Lower lobe of right lung (tissue), 2 donors: ENCODE data around the gene DCANP1. TPM values are rescaled to one million over a fixed set of nuclear protein-coding genes. Genes with fewer than 3 reads are reported as not detected.

Experiments
- ATAC-seq, 2 donors: fragments of 200-7000 bp; cut with Tn5 transposase; one replicate each; pipeline ENCODE4 v1.9.1; 2020 to 2022; ENCODE audit warnings: mild to moderate bottlenecking in 2 of 2, moderate library complexity in 2 of 2
- DNase-seq: peaks from one replicate; pipeline ENCODE4 v3.0.0-alpha.2; 2020
- H3K27ac ChIP-seq: fragments of 200-600 bp; one replicate; pipeline ENCODE4 v1.8.0; 2022
- H3K27me3 ChIP-seq: fragments of 200-600 bp; one replicate; pipeline ENCODE4 v1.8.0; 2022; ENCODE audit warnings: low read depth
- H3K36me3 ChIP-seq: fragments of 200-600 bp; one replicate; pipeline ENCODE4 v1.8.0; 2022; ENCODE audit warnings: mild to moderate bottlenecking
- H3K4me1 ChIP-seq: fragments of 200-600 bp; one replicate; pipeline ENCODE4 v1.8.0; 2022
- H3K4me3 ChIP-seq: fragments of 200-600 bp; one replicate; pipeline ENCODE4 v1.8.0; 2022; ENCODE audit warnings: mild to moderate bottlenecking
- H3K9me3 ChIP-seq: fragments of 200-600 bp; one replicate; pipeline ENCODE4 v1.8.0; 2022
- CTCF ChIP-seq: fragments of 200-600 bp; IDR thresholded peaks from one replicate; pipeline ENCODE4 v1.8.0; 2022; ENCODE audit warnings: antibody characterized with exemption, mild to moderate bottlenecking
- intact Hi-C: fragments of 100-400 bp; cut with DNase I; formaldehyde crosslinking; loops from one replicate; pipeline ENCODE4 v1.11.0; 2022
- total RNA-seq: library from RNA; stranded (reverse); fragmentation: NEBNext Ultra II Directional; extraction: Animal tissue kit (Norgen Biotek cat#: 25700); gene quantifications from one replicate; pipeline ENCODE4 v1.2.1, GENCODE V29; 2021
- donor health status: DM: no; HTN: yes; CAD: no; lungs with severe emphysema.

The DCANP1 gene
- total RNA-seq, 1 donor from 2014 or later = not detected

GRCh38 chr5:135478938-135479337 lies 31.8 kb upstream of the DCANP1 start:
- Histone ChIP-seq H3K4me3 (no peak overlapping the region), H3K4me1 (no peaks in the 10 kb centered on the region), H3K27ac (no peak overlapping the region), H3K27me3 (peaks cover 63% of the 10 kb centered on the region), H3K9me3 (no peaks in the 10 kb centered on the region), H3K36me3 (no peaks in the 10 kb centered on the region)
- ATAC-seq (no peak), DNase-seq (no peak)
- intact Hi-C loops = no loop called here
- no peak for TF ChIP-seq CTCF

GRCh38 chr5:135477613-135478066 lies 30.5 kb upstream of the DCANP1 start:
- no peak overlapping the region for H3K4me3 ChIP-seq
- no peaks in the 10 kb centered on the region for H3K9me3 ChIP-seq
- DNase-seq = no peak
- H3K27ac ChIP-seq = no peak overlapping the region
- no peaks in the 10 kb centered on the region for H3K4me1 ChIP-seq
- no peaks in the 10 kb centered on the region for H3K36me3 ChIP-seq
- no peak for ATAC-seq
- intact Hi-C loops = no loop called here
- H3K27me3 ChIP-seq = peaks cover 66% of the 10 kb centered on the region
- TF ChIP-seq CTCF = no peak

GRCh38 chr5:135476615-135477581 lies 29.8 kb upstream of the DCANP1 start:
- DNase-seq = no peak
- ATAC-seq = no peak

GRCh38 chr5:135473956-135474670 lies 27.0 kb upstream of the DCANP1 start:
- no peaks in the 10 kb centered on the region for H3K4me1 ChIP-seq
- DNase-seq (no peak), ATAC-seq (no peak)
- H3K36me3 ChIP-seq = no peaks in the 10 kb centered on the region
- no peak overlapping the region for H3K4me3 ChIP-seq
- no peak for TF ChIP-seq CTCF
- H3K9me3 ChIP-seq = no peaks in the 10 kb centered on the region
- peaks cover 55% of the 10 kb centered on the region for H3K27me3 ChIP-seq
- H3K27ac ChIP-seq = no peak overlapping the region
- intact Hi-C loops = no loop called here

More at GRCh38 chr5:135476615-135477581, 29.8 kb upstream of the DCANP1 start:
- no peaks in the 10 kb centered on the region for H3K36me3 ChIP-seq
- no peaks in the 10 kb centered on the region for H3K4me1 ChIP-seq
- no peak for TF ChIP-seq CTCF
- H3K27me3 ChIP-seq = peaks cover 65% of the 10 kb centered on the region
- no peak overlapping the region for H3K27ac ChIP-seq
- no peak overlapping the region for H3K4me3 ChIP-seq
- intact Hi-C loops = no loop called here
- no peaks in the 10 kb centered on the region for H3K9me3 ChIP-seq

GRCh38 chr5:135472141-135472540 lies 25.0 kb upstream of the DCANP1 start:
- H3K27me3 ChIP-seq = peaks cover 51% of the 10 kb centered on the region
- ATAC-seq (no peak), DNase-seq (no peak)

More at GRCh38 chr5:135472141-135472540, 25.0 kb upstream of the DCANP1 start:
- Histone ChIP-seq H3K4me3 (no peak overlapping the region), H3K36me3 (no peaks in the 10 kb centered on the region), H3K4me1 (no peaks in the 10 kb centered on the region), H3K9me3 (no peaks in the 10 kb centered on the region), H3K27ac (no peak overlapping the region)
- TF ChIP-seq CTCF = no peak
- intact Hi-C loops = no loop called here
